ENCODE data around the gene SLC35A2.
"Not testable (repeated sequence)": the region's sequence is repeated elsewhere in the genome, so short reads cannot be mapped to it uniquely, and the experiment has no call there.

SLC35A2 gene

GRCh38 chrX:48894891-48895290 lies 16.6 kb downstream of the SLC35A2 start:
- H3K4me3 ChIP-seq (ENCODE audit: low read length): no peak overlapping the region
- no peak for DNase-seq (ENCODE audit: low read depth)
- TF ChIP-seq CTCF (IDR thresholded peaks at IDR 0.05; ENCODE audit: insufficient read depth, low read depth, low read length, missing control alignments): no peak

- no peak overlapping the region for H3K4me3 ChIP-seq (ENCODE audit: low read length)
- no peak for TF ChIP-seq CTCF (IDR thresholded peaks at IDR 0.05; ENCODE audit: insufficient read depth, low read depth, low read length, missing control alignments)
These were observed 17.7 kb downstream of the SLC35A2 start for GRCh38 chrX:48893556-48894348.

GRCh38 chrX:48892896-48893295 lies 18.6 kb downstream of the SLC35A2 start:
- TF ChIP-seq CTCF (IDR thresholded peaks at IDR 0.05; ENCODE audit: insufficient read depth, low read depth, low read length, missing control alignments): no peak
- H3K4me3 ChIP-seq (ENCODE audit: low read length): no peak overlapping the region
- no peak for DNase-seq (ENCODE audit: low read depth)

More at GRCh38 chrX:48893556-48894348, 17.7 kb downstream of the SLC35A2 start:
- no peak for DNase-seq (ENCODE audit: low read depth)

- TF ChIP-seq CTCF (IDR thresholded peaks at IDR 0.05; ENCODE audit: insufficient read depth, low read depth, low read length, missing control alignments): peak; percentile 48
- H3K4me3 ChIP-seq (ENCODE audit: low read length): peak overlapping the region; percentile 44
- DNase-seq (ENCODE audit: low read depth): peak; percentile 87
These were observed 19.8 kb downstream of the SLC35A2 start for GRCh38 chrX:48891402-48892288.

GRCh38 chrX:48890934-48891401 lies 20.5 kb downstream of the SLC35A2 start:
- no peak for TF ChIP-seq CTCF (IDR thresholded peaks at IDR 0.05; ENCODE audit: insufficient read depth, low read depth, low read length, missing control alignments)
- H3K4me3 ChIP-seq (ENCODE audit: low read length): peak overlapping the region; percentile 44
- no peak for DNase-seq (ENCODE audit: low read depth)

GRCh38 chrX:48890296-48890925 lies 21.0 kb downstream of the SLC35A2 start:
- H3K4me3 ChIP-seq (ENCODE audit: low read length): peak overlapping the region; percentile 44
- no peak for TF ChIP-seq CTCF (IDR thresholded peaks at IDR 0.05; ENCODE audit: insufficient read depth, low read depth, low read length, missing control alignments)
- no peak for DNase-seq (ENCODE audit: low read depth)

- not testable (repeated sequence) for H3K4me3 ChIP-seq (ENCODE audit: low read length); DNase-seq (ENCODE audit: low read depth)
These were observed 24.9 kb downstream of the SLC35A2 start for GRCh38 chrX:48886586-48886985.
